ENCODE measurements around the gene SLC35E4. TPM values are rescaled to one million over a fixed set of nuclear protein-coding genes. Genes with fewer than 3 reads are reported as not detected.

Gene SLC35E4
- total and polyA plus RNA-seq, 2 experiments from 2014 or later = 1.4 to 5.5 TPM

- peak; percentile 46 for DNase-seq (ENCODE audit: low spot score)
- Histone ChIP-seq H3K4me1 (ENCODE audit: insufficient read depth) (peaks cover 12% of the 10 kb centered on the region), H3K79me2 (no peaks in the 10 kb centered on the region), H3K9me3 (ENCODE audit: low read depth) (no peaks in the 10 kb centered on the region), H3K36me3 (replicated peaks; ENCODE audit: insufficient read depth, low read depth) (no peaks in the 10 kb centered on the region), H3K27me3 (no peaks in the 10 kb centered on the region), H3K4me2 (no peak overlapping the region), H3K4me3 (no peak overlapping the region), H2AFZ (no peak overlapping the region), H4K20me1 (ENCODE audit: insufficient read depth, poor library complexity, severe bottlenecking) (no peaks in the 10 kb centered on the region), H3K9me2 (replicated peaks; ENCODE audit: insufficient read depth) (no peaks in the 10 kb centered on the region), H3K27ac (no peak overlapping the region)
- 69% methylated on average over 3 of the region's 3 CpGs for WGBS (ENCODE audit: low lambda C conversion rate, missing lambda C conversion rate)
- no peak for TF ChIP-seq EZH2phosphoT487 (IDR thresholded peaks at IDR 0.05; ENCODE audit: low read depth, severe bottlenecking, unreplicated experiment)
- peak; percentile 41 for TF ChIP-seq CTCF (IDR thresholded peaks at IDR 0.05; ENCODE audit: poor library complexity)
- TF ChIP-seq EZH2 (IDR thresholded peaks at IDR 0.05; ENCODE audit: borderline replicate concordance) = no peak
These were observed 33.5 kb upstream of the SLC35E4 start for GRCh38 chr22:30602049-30602448.

- Histone ChIP-seq H3K9me3 (ENCODE audit: low read depth) (no peaks in the 10 kb centered on the region), H3K79me2 (peaks cover 3% of the 10 kb centered on the region), H3K4me2 (no peak overlapping the region), H3K27me3 (no peaks in the 10 kb centered on the region), H3K9me2 (replicated peaks; ENCODE audit: insufficient read depth) (no peaks in the 10 kb centered on the region), H4K20me1 (ENCODE audit: insufficient read depth, poor library complexity, severe bottlenecking) (no peaks in the 10 kb centered on the region), H3K36me3 (replicated peaks; ENCODE audit: insufficient read depth, low read depth) (no peaks in the 10 kb centered on the region), H2AFZ (no peak overlapping the region), H3K4me3 (no peak overlapping the region), H3K4me1 (ENCODE audit: insufficient read depth) (peaks cover 29% of the 10 kb centered on the region), H3K27ac (no peak overlapping the region)
- TF ChIP-seq EZH2 (IDR thresholded peaks at IDR 0.05; ENCODE audit: borderline replicate concordance) = no peak
- no peak for TF ChIP-seq EZH2phosphoT487 (IDR thresholded peaks at IDR 0.05; ENCODE audit: low read depth, severe bottlenecking, unreplicated experiment)
- no peak for TF ChIP-seq CTCF (IDR thresholded peaks at IDR 0.05; ENCODE audit: poor library complexity)
- DNase-seq (ENCODE audit: low spot score) = no peak
- 75% methylated on average over 3 of the region's 3 CpGs for WGBS (ENCODE audit: low lambda C conversion rate, missing lambda C conversion rate)
These were observed 31.8 kb upstream of the SLC35E4 start for GRCh38 chr22:30603801-30604200.

- Histone ChIP-seq H3K27me3 (no peaks in the 10 kb centered on the region), H3K4me2 (no peak overlapping the region), H3K79me2 (peaks cover 3% of the 10 kb centered on the region), H2AFZ (no peak overlapping the region), H3K9me3 (ENCODE audit: low read depth) (no peaks in the 10 kb centered on the region), H4K20me1 (ENCODE audit: insufficient read depth, poor library complexity, severe bottlenecking) (no peaks in the 10 kb centered on the region), H3K27ac (no peak overlapping the region), H3K9me2 (replicated peaks; ENCODE audit: insufficient read depth) (no peaks in the 10 kb centered on the region), H3K4me1 (ENCODE audit: insufficient read depth) (peaks cover 37% of the 10 kb centered on the region), H3K36me3 (replicated peaks; ENCODE audit: insufficient read depth, low read depth) (no peaks in the 10 kb centered on the region), H3K4me3 (no peak overlapping the region)
- DNase-seq (ENCODE audit: low spot score) = no peak
- no peak for TF ChIP-seq CTCF (IDR thresholded peaks at IDR 0.05; ENCODE audit: poor library complexity)
- no peak for TF ChIP-seq EZH2 (IDR thresholded peaks at IDR 0.05; ENCODE audit: borderline replicate concordance)
- no peak for TF ChIP-seq EZH2phosphoT487 (IDR thresholded peaks at IDR 0.05; ENCODE audit: low read depth, severe bottlenecking, unreplicated experiment)
- WGBS (ENCODE audit: low lambda C conversion rate, missing lambda C conversion rate) = 100% methylated on average over 2 of the region's 2 CpGs
These were observed 30.9 kb upstream of the SLC35E4 start for GRCh38 chr22:30604723-30605122.

Data from hepatocyte (in vitro differentiated cells).